HG03108 (cell line): Measurements from ENCODE around the gene MYH9.
A peak's percentile ranks its signal among the peaks of the same experiment; 100 is the strongest.

ENCODE experiments used
- ATAC-seq: cut with Tn5 transposase; IDR thresholded peaks from one replicate; pipeline ENCODE4 v1.9.1; 2021; ENCODE audit warnings: moderate library complexity; ENCODE audit not compliant: unreplicated experiment

The MYH9 gene

GRCh38 chr22:36369004-36369921 is 18.5 kb downstream of the MYH9 start:
- no peak for ATAC-seq

GRCh38 chr22:36368359-36368983 is 19.3 kb downstream of the MYH9 start:
- ATAC-seq = no peak

- no peak for ATAC-seq
These were observed 20.3 kb downstream of the MYH9 start for GRCh38 chr22:36367479-36367878.

- no peak for ATAC-seq
These were observed 20.7 kb downstream of the MYH9 start for GRCh38 chr22:36367066-36367465.

GRCh38 chr22:36366291-36366708 is 21.5 kb downstream of the MYH9 start:
- ATAC-seq = no peak

GRCh38 chr22:36365020-36365411 is 22.8 kb downstream of the MYH9 start:
- ATAC-seq = no peak

- no peak for ATAC-seq
These were observed 23.3 kb downstream of the MYH9 start for GRCh38 chr22:36364255-36365019.

- ATAC-seq = no peak
These were observed 24.3 kb downstream of the MYH9 start for GRCh38 chr22:36363349-36363981.

- ATAC-seq = no peak
These were observed 24.8 kb downstream of the MYH9 start for GRCh38 chr22:36362932-36363331.

GRCh38 chr22:36362075-36362474 is 25.7 kb downstream of the MYH9 start:
- no peak for ATAC-seq

- no peak for ATAC-seq
These were observed 26.8 kb downstream of the MYH9 start for GRCh38 chr22:36360871-36361383.

- ATAC-seq = no peak
These were observed 27.8 kb downstream of the MYH9 start for GRCh38 chr22:36360011-36360410.

GRCh38 chr22:36359470-36359996 is 28.2 kb downstream of the MYH9 start:
- peak; percentile 3 for ATAC-seq

- peak; percentile 42 for ATAC-seq
These were observed 29.0 kb downstream of the MYH9 start for GRCh38 chr22:36358533-36359469.

- ATAC-seq = no peak
These were observed 30.8 kb downstream of the MYH9 start for GRCh38 chr22:36356708-36357624.

- no peak for ATAC-seq
These were observed 31.9 kb downstream of the MYH9 start for GRCh38 chr22:36355894-36356293.

GRCh38 chr22:36355362-36355761 is 32.4 kb downstream of the MYH9 start:
- ATAC-seq = no peak

- no peak for ATAC-seq
These were observed 34.8 kb downstream of the MYH9 start for GRCh38 chr22:36352803-36353507.
